ENCODE measurements around the gene SETD5.

DNA sequence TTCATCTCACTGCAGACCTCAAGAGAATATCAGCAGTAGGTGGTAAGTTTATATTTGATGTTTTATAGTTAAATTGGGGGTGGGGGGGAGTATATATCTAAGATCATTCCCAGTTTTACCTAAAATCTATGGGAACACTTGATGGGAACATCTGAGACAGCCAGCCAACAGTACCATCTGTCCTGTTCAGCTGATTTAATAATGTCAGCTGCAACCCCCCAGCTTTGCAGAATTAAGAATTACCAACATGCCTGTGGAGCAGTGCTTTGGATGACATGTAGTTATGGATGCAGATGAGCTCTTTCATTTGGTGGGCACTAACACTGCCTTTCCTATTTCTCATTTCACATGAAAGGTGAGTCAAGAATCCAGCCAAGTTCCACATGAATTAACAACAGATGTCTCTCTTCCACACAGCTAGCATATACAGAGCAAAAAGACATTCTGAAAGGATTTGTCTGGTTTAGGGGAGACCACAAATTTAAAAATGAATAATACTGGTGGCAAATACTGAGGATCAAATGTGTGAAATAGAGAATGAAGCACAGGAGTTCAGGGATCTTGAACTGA, 76.2 kb downstream of the SETD5 start:
- TF ChIP-seq CTCF (conservative IDR thresholded peaks at IDR 0.05) (no peak), ZFX (IDR thresholded peaks at IDR 0.05) (no peak)
